Adrenal gland (tissue), 12 donors: Measurements from ENCODE around the gene FCF1. TPM values are rescaled to one million over a fixed set of nuclear protein-coding genes. Genes with fewer than 3 reads are reported as not detected.
"Not testable (repeated sequence)": the region's sequence is repeated elsewhere in the genome, so short reads cannot be mapped to it uniquely, and the experiment has no call there.

Experiments
- DNase-seq, 7 donors: peaks; one replicate each; pipeline ENCODE4 v3.0.0-alpha.2; 2019 to 2020
- H3K27ac ChIP-seq, 5 donors: fragments of 200-600 bp; sonication (generic) in 4 of 5; 1 replicate in 3 of 5; 2 replicates in 2 of 5; pipeline versions ENCODE4 v1.5.1 to v1.8.0; 2016 to 2020; ENCODE audit warnings: mild to moderate bottlenecking in 1 of 5
- H3K27me3 ChIP-seq: fragments of 200-600 bp; 2 replicates; pipeline ENCODE4 v1.8.0; 2021
- H3K36me3 ChIP-seq, 2 donors: fragments of 200-600 bp; replicated peaks in 1 of 2; 1 replicate in 1 of 2; 2 replicates in 1 of 2; pipeline versions ENCODE4 v1.5.1 to v1.8.0; 2018 to 2022
- H3K4me1 ChIP-seq, 2 donors: fragments of 200-600 bp; replicated peaks in 1 of 2; 1 replicate in 1 of 2; 2 replicates in 1 of 2; pipeline versions ENCODE4 v1.5.1 to v1.8.0; 2018 to 2021
- H3K4me3 ChIP-seq, 4 donors: fragments of 200-600 bp; sonication (generic) in 3 of 4; one replicate each; pipeline ENCODE4 v1.5.1; 2016 to 2018
- H3K9me3 ChIP-seq, 3 donors: fragments of 200-600 bp; sonication (generic) in 1 of 3; replicated peaks in 1 of 3; 1 replicate in 2 of 3; 2 replicates in 1 of 3; pipeline versions ENCODE4 v1.5.1 to v1.8.0; 2016 to 2021
- POLR2A ChIP-seq, 2 donors: fragments of 450-650 bp; IDR thresholded peaks; one replicate each; pipeline ENCODE4 v1.6.1; 2017; ENCODE audit warnings: antibody characterized with exemption in 2 of 2, mild to moderate bottlenecking in 2 of 2, moderate library complexity in 1 of 2
- WGBS, 4 donors: extraction: QIAGEN DNeasy Blood & Tissue Kit in 2 of 4; methylation state at CpG; one replicate each; pipeline versions ENCODE4 v1.1.5 to v1.1.7; 2013 to 2017; 5-methylcytosine and 5-hydroxymethylcytosine counted together
- intact Hi-C, 2 donors: fragments of 100-400 bp; cut with DNase I; formaldehyde crosslinking; loops; one replicate each; pipeline versions ENCODE4 v1.14.1 to v1.15.0; 2022 to 2023
- polyA plus RNA-seq, 3 donors: library from polyadenylated mRNA; stranded (reverse); fragments of 200-250 nt in 2 of 3; fragments of 350-450 nt in 1 of 3; fragmentation: Illumina TruSeq in 1 of 3; extraction: RNeasy Lipid Tissue Mini Kit (QIAGEN cat#74804) in 1 of 3; gene quantifications; one replicate each; pipeline ENCODE4 v1.2.3, GENCODE V29; 2013 to 2014
- total RNA-seq, 9 donors: library from RNA; depleted of rRNA in 4 of 9; stranded (reverse); fragments of >200 nt in 4 of 9; fragments of 120-200 nt in 1 of 9; fragmentation: NEBNext Ultra II Directional in 1 of 9; extraction: Animal tissue kit (Norgen Biotek cat#: 25700) in 1 of 9; gene quantifications; one replicate each; pipeline versions ENCODE4 v1.1.0 to v1.2.4, GENCODE V29; 2013 to 2023
- TF ChIP-seq, protein P1 (sequence below), 6 experiments: fragments of 450-650 bp in 4 of 6; fragments of 200-600 bp in 2 of 6; sonication (generic) in 1 of 6; IDR thresholded peaks; 1 replicate in 5 of 6; 2 replicates in 1 of 6; pipeline versions ENCODE4 v1.5.1 to v1.8.0; 2016 to 2021; ENCODE audit warnings: antibody characterized with exemption in 6 of 6, mild to moderate bottlenecking in 2 of 6, moderate library complexity in 1 of 6
- donor health status: healthy with polysubstance abuse.
- donor health status: Bipolar disorder and iron deficiency.
- donor health status: DM: yes; HTN: yes; CAD: no.
- donor health status: DM: no; HTN: no; CAD: no.
- donor health status: DM: no; HTN: no; CAD: no.
- donor health status: DM: yes; HTN: yes; CAD: no.

The FCF1 gene
- total and polyA plus RNA-seq, 12 donors: 2.9 to 61.4 (median 35.3) TPM

DNA sequence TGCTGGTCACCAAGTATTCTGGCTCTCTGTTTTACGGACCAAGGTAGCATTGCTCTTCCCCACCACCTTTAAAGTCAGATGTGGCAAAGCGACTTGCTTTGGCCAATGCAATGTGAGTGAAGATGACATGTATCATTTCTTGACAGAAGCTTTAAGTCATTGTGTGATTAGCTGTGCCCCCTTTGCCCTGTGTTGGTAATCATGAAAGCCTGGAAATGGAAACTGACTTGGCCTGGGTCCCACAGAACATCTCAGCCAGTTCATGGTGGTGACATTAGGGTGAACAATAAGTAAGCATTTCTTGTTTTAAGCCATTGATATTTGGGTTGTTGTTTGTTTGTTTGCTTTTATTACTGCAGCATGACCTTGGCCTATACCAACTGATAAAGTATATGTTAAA is 34.3 kb downstream of the FCF1 start:
- no peaks in the 10 kb centered on the region for H3K27me3 ChIP-seq
- intact Hi-C loops: no loop called here
- no peaks in the 10 kb centered on the region for H3K4me1 ChIP-seq
- H3K4me3 ChIP-seq: no peak overlapping the region
- no peak for DNase-seq
- no peak overlapping the region for H3K27ac ChIP-seq
- WGBS, 4 donors: 80 to 94% (median 90%) methylated on average over 2 of the region's 2 CpGs
- H3K36me3 ChIP-seq: no peaks in the 10 kb centered on the region
- H3K9me3 ChIP-seq: no peaks in the 10 kb centered on the region
- TF ChIP-seq, protein P1, sequence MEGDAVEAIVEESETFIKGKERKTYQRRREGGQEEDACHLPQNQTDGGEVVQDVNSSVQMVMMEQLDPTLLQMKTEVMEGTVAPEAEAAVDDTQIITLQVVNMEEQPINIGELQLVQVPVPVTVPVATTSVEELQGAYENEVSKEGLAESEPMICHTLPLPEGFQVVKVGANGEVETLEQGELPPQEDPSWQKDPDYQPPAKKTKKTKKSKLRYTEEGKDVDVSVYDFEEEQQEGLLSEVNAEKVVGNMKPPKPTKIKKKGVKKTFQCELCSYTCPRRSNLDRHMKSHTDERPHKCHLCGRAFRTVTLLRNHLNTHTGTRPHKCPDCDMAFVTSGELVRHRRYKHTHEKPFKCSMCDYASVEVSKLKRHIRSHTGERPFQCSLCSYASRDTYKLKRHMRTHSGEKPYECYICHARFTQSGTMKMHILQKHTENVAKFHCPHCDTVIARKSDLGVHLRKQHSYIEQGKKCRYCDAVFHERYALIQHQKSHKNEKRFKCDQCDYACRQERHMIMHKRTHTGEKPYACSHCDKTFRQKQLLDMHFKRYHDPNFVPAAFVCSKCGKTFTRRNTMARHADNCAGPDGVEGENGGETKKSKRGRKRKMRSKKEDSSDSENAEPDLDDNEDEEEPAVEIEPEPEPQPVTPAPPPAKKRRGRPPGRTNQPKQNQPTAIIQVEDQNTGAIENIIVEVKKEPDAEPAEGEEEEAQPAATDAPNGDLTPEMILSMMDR (IDR thresholded peaks at IDR 0.05): no peak
- no peak for TF ChIP-seq POLR2A (IDR thresholded peaks at IDR 0.05)

DNA sequence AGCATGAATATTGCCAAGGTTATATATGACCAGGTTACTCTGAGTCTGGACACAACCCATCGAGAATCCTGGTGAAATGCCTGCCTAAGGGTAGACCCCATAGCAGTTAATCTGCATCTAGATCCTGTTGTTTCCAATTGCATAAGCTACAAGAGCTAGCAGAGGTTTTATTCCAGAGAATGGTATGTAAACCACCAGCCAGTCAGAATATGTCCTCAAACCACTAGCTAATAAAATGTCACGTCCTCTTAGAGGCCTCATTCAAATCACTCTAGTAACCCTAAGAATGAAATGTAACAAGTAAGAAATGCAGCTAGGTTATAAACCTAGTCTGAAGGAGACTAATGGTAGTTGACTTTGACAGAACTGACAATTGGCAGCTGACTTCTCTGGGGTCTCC is 41.2 kb downstream of the FCF1 start:
- DNase-seq: no peak
- H3K4me1 ChIP-seq: no peaks in the 10 kb centered on the region
- no peak overlapping the region for H3K4me3 ChIP-seq
- no peaks in the 10 kb centered on the region for H3K9me3 ChIP-seq
- H3K27me3 ChIP-seq: no peaks in the 10 kb centered on the region
- no peaks in the 10 kb centered on the region for H3K36me3 ChIP-seq
- TF ChIP-seq, protein P1 (IDR thresholded peaks at IDR 0.05): no peak
- TF ChIP-seq POLR2A (IDR thresholded peaks at IDR 0.05): no peak
- 66 to 81% (median 78%) methylated on average over 2 of the region's 2 CpGs for WGBS, 4 donors
- intact Hi-C loops: no loop called here
- no peak overlapping the region for H3K27ac ChIP-seq

DNA sequence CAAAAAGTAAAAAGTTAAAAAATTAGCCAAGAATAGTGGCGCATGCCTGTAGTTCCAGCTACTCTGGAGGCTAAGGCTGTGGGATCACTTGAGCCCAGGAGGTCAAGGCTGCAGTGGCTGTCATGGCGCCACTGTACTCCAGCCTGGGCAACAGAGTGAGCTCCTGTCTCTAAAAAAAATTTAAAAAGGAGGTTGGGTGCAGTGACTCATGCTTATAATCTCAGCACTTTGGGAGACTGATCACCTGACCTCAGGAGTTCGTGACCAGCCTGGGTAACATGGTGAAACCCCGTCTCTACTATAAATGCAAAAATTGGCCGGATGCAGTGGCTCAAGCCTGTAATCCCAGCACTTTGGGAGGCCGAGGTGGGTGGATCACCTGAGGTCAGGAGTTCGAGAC is 42.0 kb downstream of the FCF1 start:
- intact Hi-C loops: no loop called here
- WGBS, 4 donors: 62 to 77% (median 71%) methylated on average over 7 of the region's 7 CpGs
- H3K36me3 ChIP-seq: no peaks in the 10 kb centered on the region

DNA sequence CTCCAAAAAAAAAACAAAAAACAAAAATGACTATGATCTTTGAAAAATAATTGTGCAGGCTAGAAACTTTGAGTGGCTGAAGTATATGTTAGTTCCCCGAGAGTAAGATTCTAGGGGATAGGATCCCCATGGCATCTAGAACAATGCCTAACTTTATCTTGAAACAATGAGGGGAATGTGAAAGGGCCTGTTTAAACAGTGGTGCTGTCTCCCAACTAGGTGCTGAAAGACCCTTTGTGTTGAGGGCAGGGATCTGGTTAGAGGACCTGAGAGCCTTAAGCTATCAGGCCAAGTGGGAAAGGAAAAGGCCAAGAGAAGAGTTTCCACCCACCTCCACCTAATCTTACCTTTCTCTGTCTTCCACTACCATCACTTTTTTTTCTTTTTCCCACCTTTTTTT is 43.4 kb downstream of the FCF1 start:
- Histone ChIP-seq H3K4me3 (no peak overlapping the region), H3K9me3 (no peaks in the 10 kb centered on the region), H3K36me3 (no peaks in the 10 kb centered on the region), H3K27me3 (no peaks in the 10 kb centered on the region), H3K27ac (no peak overlapping the region), H3K4me1 (no peaks in the 10 kb centered on the region)
- TF ChIP-seq POLR2A (IDR thresholded peaks at IDR 0.05): no peak
- TF ChIP-seq, protein P1 (IDR thresholded peaks at IDR 0.05): no peak
- intact Hi-C loops: no loop called here
- WGBS, 4 donors: 81 to 88% (median 87%) methylated on average over 1 of the region's 1 CpG
- DNase-seq: no peak

More for the DNA sequence above, 42.0 kb downstream of the FCF1 start:
- peak in 1 of 7 donors; percentile 14 for DNase-seq
- Histone ChIP-seq H3K4me3 (no peak overlapping the region), H3K27ac (no peak overlapping the region), H3K4me1 (no peaks in the 10 kb centered on the region), H3K27me3 (no peaks in the 10 kb centered on the region), H3K9me3 (no peaks in the 10 kb centered on the region)
- TF ChIP-seq POLR2A (IDR thresholded peaks at IDR 0.05): no peak
- TF ChIP-seq, protein P1 (IDR thresholded peaks at IDR 0.05): no peak

DNA sequence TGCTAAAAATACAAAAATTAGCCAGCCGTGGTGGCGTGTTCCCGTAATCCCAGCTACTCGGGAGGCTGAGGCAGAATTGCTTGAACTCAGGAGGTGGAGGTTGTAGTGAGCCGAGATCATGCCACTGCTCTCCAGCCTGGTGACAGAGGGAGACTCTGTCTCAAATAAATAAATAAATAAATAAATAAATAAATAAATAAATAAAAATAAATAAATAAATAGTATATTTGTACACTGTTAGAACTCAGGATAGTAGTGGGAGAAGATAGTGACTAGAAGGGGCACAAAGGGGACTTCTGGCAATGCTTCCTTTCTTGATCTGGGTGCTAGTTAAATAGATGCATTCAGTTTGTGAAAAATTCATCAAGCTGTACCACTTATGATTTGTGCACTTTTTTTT is 45.6 kb downstream of the FCF1 start:
- H3K4me3 ChIP-seq, intact Hi-C loops: not testable (repeated sequence)
- 88 to 91% (median 88%) methylated on average over 5 of the region's 5 CpGs for WGBS, 4 donors

More for the DNA sequence above, 45.6 kb downstream of the FCF1 start:
- H3K27me3 ChIP-seq, H3K36me3 ChIP-seq, DNase-seq, H3K4me1 ChIP-seq, H3K9me3 ChIP-seq, H3K27ac ChIP-seq: not testable (repeated sequence)
